Ascending aorta (tissue), 2 donors: ENCODE data around the gene ANKRD13A. TPM values are rescaled to one million over a fixed set of nuclear protein-coding genes. Genes with fewer than 3 reads are reported as not detected.

Source experiments
- DNase-seq, 2 donors: peaks; one replicate each; pipeline ENCODE4 v3.0.0-alpha.2; 2019; ENCODE audit warnings: low spot score in 2 of 2
- H3K27ac ChIP-seq, 2 donors: fragments of 200-600 bp; sonication (generic); one replicate each; pipeline ENCODE4 v1.5.1; 2016 to 2017; ENCODE audit warnings: mild to moderate bottlenecking in 1 of 2
- H3K27me3 ChIP-seq: fragments of 200-600 bp; sonication (generic); one replicate; pipeline ENCODE4 v1.5.1; 2017
- H3K36me3 ChIP-seq, 2 donors: fragments of 200-600 bp; sonication (generic); one replicate each; pipeline ENCODE4 v1.5.1; 2016
- H3K4me1 ChIP-seq, 2 donors: fragments of 200-600 bp; sonication (generic); one replicate each; pipeline ENCODE4 v1.5.1; 2016 to 2017; ENCODE audit warnings: mild to moderate bottlenecking in 1 of 2
- H3K4me3 ChIP-seq, 2 donors: fragments of 200-600 bp; sonication (generic); one replicate each; pipeline ENCODE4 v1.5.1; 2016 to 2017; ENCODE audit warnings: mild to moderate bottlenecking in 1 of 2
- H3K9me3 ChIP-seq, 2 donors: fragments of 200-600 bp; sonication (generic); one replicate each; pipeline ENCODE4 v1.5.1; 2016
- intact Hi-C: fragments of 100-400 bp; cut with DNase I; formaldehyde crosslinking; loops from one replicate; pipeline ENCODE4 v1.15.1; 2023
- total RNA-seq: library from RNA; depleted of rRNA; stranded (reverse); fragments of >200 nt; gene quantifications from one replicate; pipeline ENCODE4 v1.1.0, GENCODE V29; 2016
- TF ChIP-seq, protein P1 (sequence below), 3 experiments: fragments of 200-600 bp in 2 of 3; fragments of 450-650 bp in 1 of 3; sonication (generic) in 2 of 3; IDR thresholded peaks; one replicate each; pipeline ENCODE4 v1.5.1; 2016 to 2019; ENCODE audit warnings: antibody characterized with exemption in 3 of 3, mild to moderate bottlenecking in 1 of 3, moderate library complexity in 1 of 3

ANKRD13A gene
- total RNA-seq, 1 donor from 2014 or later = 199 TPM

DNA sequence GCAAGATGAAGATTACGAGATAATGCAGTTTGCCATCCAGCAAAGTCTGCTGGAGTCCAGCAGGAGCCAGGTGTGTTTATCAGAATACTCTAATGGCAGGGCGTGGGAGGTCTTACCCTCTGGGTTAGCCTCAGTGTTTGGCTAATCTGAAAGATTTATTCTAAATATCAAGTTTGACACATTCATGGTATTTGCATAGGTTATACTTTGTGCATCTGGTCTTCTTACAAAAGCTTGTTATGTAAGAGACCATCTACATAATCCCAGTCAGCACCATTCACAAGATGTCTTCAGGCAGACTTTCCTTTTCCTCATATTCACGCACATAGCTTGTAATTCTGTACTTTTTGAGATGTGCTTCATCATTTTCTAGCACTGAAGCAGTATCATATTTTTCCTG lies 34.7 kb downstream of the ANKRD13A start:
- H3K9me3 ChIP-seq = no peaks in the 10 kb centered on the region
- TF ChIP-seq, protein P1, sequence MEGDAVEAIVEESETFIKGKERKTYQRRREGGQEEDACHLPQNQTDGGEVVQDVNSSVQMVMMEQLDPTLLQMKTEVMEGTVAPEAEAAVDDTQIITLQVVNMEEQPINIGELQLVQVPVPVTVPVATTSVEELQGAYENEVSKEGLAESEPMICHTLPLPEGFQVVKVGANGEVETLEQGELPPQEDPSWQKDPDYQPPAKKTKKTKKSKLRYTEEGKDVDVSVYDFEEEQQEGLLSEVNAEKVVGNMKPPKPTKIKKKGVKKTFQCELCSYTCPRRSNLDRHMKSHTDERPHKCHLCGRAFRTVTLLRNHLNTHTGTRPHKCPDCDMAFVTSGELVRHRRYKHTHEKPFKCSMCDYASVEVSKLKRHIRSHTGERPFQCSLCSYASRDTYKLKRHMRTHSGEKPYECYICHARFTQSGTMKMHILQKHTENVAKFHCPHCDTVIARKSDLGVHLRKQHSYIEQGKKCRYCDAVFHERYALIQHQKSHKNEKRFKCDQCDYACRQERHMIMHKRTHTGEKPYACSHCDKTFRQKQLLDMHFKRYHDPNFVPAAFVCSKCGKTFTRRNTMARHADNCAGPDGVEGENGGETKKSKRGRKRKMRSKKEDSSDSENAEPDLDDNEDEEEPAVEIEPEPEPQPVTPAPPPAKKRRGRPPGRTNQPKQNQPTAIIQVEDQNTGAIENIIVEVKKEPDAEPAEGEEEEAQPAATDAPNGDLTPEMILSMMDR (IDR thresholded peaks at IDR 0.05) = no peak
- no peak overlapping the region for H3K27ac ChIP-seq
- H3K36me3 ChIP-seq = peaks cover 38 to 82% of the 10 kb centered on the region in 2 donors
- no peak for DNase-seq
- intact Hi-C loops = no loop called here
- no peaks in the 10 kb centered on the region for H3K27me3 ChIP-seq
- H3K4me3 ChIP-seq = no peak overlapping the region
- H3K4me1 ChIP-seq = peaks cover 0 to 3% of the 10 kb centered on the region in 2 donors

DNA sequence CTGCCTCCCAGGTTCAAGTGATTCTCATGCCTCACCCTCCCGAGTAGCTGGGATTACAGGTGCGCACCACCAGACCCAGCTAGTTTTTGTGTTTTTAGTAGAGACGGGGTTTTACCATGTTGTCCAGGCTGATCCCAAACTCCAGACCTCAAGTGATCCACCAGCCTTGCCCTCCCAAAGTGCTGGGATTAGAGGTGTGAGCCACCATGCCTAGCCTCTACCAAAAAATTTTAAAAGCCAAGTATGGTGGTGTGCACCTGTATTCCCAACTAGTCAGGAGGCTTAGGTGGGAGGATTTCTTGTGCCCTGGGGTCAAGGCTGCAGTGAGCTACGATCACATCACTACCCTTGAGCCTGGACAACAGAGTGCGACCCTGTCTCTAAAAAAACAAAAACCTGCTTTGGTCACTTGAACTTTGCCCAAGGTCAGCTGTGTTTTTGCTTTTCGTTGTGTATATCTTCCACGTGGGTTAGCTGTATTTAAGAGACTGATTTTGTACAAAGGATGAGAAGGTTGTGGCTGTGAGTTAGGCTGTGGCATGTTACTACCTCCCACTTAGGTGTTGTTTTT lies 36.4 kb downstream of the ANKRD13A start:
- DNase-seq = no peak
- TF ChIP-seq, protein P1 (IDR thresholded peaks at IDR 0.05) = no peak
- intact Hi-C loops = no loop called here
- H3K4me1 ChIP-seq = peaks cover 6 to 10% of the 10 kb centered on the region in 2 donors
- H3K4me3 ChIP-seq = no peak overlapping the region
- no peaks in the 10 kb centered on the region for H3K9me3 ChIP-seq
- peaks cover 24 to 65% of the 10 kb centered on the region in 2 donors for H3K36me3 ChIP-seq
- no peak overlapping the region for H3K27ac ChIP-seq
- no peaks in the 10 kb centered on the region for H3K27me3 ChIP-seq

DNA sequence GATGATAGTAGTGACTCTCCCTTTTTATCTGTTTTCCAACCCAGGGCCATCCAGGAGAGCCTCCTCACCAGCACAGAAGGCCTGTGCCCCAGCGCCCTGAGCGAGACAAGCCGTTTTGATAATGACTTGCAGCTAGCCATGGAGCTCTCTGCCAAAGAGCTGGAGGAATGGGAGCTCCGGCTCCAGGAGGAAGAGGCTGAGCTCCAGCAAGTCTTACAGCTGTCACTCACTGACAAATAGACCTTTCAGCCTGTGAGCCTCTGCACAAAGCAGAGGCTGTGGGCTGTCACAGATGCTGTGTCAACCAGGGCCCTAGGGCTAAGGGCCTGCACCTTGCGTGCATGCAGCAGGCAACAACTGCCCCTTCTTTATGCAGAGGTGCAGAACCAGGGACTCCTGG lies 38.1 kb downstream of the ANKRD13A start:
- TF ChIP-seq, protein P1 (IDR thresholded peaks at IDR 0.05) = no peak
- Histone ChIP-seq H3K9me3 (no peaks in the 10 kb centered on the region), H3K27ac (peak overlapping the region in 1 of 2 donors; percentile 74), H3K27me3 (no peaks in the 10 kb centered on the region), H3K36me3 (peaks cover 20 to 60% of the 10 kb centered on the region in 2 donors), H3K4me1 (peaks cover 6 to 10% of the 10 kb centered on the region in 2 donors), H3K4me3 (no peak overlapping the region)
- no peak for DNase-seq
- intact Hi-C loops = no loop called here

DNA sequence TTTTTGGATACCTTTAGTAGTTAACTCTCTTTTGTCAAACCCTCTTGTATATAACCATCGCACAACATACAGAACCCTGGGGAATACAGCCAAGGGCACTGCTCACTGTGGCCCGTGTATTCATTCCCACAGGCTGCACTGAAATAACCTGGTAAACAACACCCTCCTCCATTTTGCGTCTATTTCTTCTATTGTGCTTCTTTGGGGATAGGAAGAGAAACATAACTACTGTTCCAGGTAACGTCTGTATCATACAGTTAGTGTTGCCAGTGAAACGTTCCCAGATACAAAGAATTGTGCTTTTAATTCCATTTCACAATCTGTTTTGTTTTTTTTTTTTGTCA lies 39.5 kb downstream of the ANKRD13A start:
- H3K36me3 ChIP-seq = peaks cover 20 to 54% of the 10 kb centered on the region in 2 donors
- H3K27ac ChIP-seq = peak overlapping the region; percentile 74 to 82
- DNase-seq = no peak
- intact Hi-C loops = no loop called here
- no peaks in the 10 kb centered on the region for H3K9me3 ChIP-seq
- no peak overlapping the region for H3K4me3 ChIP-seq
- H3K4me1 ChIP-seq = peaks cover 6 to 13% of the 10 kb centered on the region in 2 donors
- H3K27me3 ChIP-seq = no peaks in the 10 kb centered on the region
- TF ChIP-seq, protein P1 (IDR thresholded peaks at IDR 0.05) = no peak

DNA sequence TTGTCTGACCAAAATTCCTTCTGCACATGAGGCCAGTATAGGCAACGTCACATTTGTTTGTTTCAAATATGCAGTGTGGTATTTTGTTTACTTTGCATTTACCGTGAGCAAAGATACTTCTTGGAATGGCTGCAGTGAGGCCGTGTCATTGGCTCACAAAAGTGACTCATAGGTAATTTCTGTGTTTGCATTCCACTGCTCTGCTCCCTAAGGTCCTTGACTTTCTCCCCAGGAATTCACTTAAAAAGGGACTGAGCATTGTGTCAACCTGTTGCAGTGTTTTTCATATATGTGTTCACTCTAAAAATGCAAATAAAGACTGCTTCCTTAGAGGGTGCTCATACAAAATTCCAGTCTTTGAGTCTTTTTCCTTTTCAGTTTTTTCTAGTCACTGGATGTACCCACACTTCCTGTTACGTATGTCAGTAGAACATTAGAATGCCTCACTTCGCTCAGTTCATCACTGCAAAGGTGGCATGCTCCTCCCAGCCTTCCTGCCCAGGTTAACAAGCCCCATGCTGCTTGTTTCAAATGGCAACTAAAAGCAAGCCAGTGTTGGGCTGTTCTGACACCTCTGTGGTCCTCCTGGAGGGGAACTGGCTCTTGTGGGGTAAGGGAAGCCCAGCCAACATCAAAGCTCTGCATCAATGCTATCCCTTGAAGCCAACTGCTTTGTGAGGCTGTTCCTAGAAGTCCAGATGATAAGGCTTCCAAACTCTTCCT lies 40.0 kb downstream of the ANKRD13A start:
- TF ChIP-seq, protein P1 (IDR thresholded peaks at IDR 0.05) = no peak
- intact Hi-C loops = no loop called here
- Histone ChIP-seq H3K9me3 (no peaks in the 10 kb centered on the region), H3K4me1 (peaks cover 6 to 13% of the 10 kb centered on the region in 2 donors), H3K4me3 (no peak overlapping the region), H3K36me3 (peaks cover 15 to 49% of the 10 kb centered on the region in 2 donors), H3K27me3 (no peaks in the 10 kb centered on the region), H3K27ac (peak overlapping the region; percentile 75 to 82)
- DNase-seq = peak in 1 of 2 donors; percentile 73
